Skeletal muscle satellite cell (primary cell): Measurements from ENCODE around the gene SCUBE1.
"Not testable (repeated sequence)": the region's sequence is repeated elsewhere in the genome, so short reads cannot be mapped to it uniquely, and the experiment has no call there.

Source experiments
- H3K27me3 ChIP-seq: 2 replicates; pipeline ENCODE4 v1.7.0; 2013; ENCODE audit warnings: low read length; ENCODE audit not compliant: control insufficient read depth, insufficient read depth
- H3K36me3 ChIP-seq: 2 replicates; pipeline ENCODE4 v1.7.0; 2013; ENCODE audit warnings: mild to moderate bottlenecking, control low read depth, low read length; ENCODE audit not compliant: insufficient read depth
- H3K4me1 ChIP-seq: 2 replicates; pipeline ENCODE4 v1.7.0; 2013; ENCODE audit warnings: low read length; ENCODE audit not compliant: control insufficient read depth, insufficient read depth
- H3K4me2 ChIP-seq: 2 replicates; pipeline ENCODE4 v1.7.0; 2013; ENCODE audit warnings: mild to moderate bottlenecking, low read length
- H3K4me3 ChIP-seq: 2 replicates; pipeline ENCODE4 v1.7.0; 2013; ENCODE audit warnings: low read length
- H3K9ac ChIP-seq: 2 replicates; pipeline ENCODE4 v1.7.0; 2013; ENCODE audit warnings: mild to moderate bottlenecking, low read depth, low read length, moderate library complexity
- H3K9me3 ChIP-seq: replicated peaks from 2 replicates; pipeline ENCODE4 v1.7.0; 2013; ENCODE audit warnings: mild to moderate bottlenecking, control low read depth, low read length

The SCUBE1 gene

DNA sequence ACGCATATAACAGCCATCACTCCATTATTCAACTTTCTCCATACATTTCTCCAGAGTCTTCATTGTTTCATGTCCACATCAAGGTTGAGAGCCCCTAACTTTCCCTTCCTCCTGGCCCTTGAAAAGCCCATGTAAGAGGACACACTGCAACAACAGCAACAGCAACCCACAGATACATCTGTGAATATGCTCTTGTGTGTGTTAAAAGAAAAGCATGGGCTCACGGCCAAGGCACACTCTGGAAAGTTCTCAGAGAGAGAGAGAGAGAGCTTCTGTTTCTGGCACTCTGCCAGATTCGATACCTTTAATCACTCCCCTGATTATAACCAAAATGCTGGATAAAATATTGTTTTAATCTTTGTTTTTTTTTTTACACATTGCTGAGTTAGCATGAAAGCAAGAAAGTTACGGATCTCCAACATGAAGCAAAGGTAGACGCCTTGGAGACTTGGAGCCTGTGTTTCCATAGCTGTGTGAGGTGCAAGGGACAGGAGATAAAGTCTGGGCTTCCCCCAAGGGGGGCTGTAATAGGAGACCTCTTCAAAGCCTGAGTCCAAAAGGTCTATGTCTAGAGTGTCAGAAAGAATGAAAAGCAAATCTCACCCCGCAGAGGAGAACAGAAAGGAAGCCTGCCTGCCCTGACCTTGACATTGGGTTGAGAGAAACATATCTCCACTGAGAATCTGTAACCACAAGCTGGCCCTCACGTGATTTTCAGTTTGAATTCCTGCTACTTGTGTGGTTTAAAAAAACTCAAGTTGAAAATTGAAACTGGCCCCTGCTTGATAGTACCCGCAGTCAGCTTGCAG, 34.9 kb upstream of the SCUBE1 start:
- no peaks in the 10 kb centered on the region for H3K36me3 ChIP-seq
- H3K9me3 ChIP-seq, result no peaks in the 10 kb centered on the region
- peaks cover 42% of the 10 kb centered on the region for H3K27me3 ChIP-seq
- H3K4me2 ChIP-seq, result no peak overlapping the region
- H3K4me3 ChIP-seq, result no peak overlapping the region
- H3K4me1 ChIP-seq, result no peaks in the 10 kb centered on the region
- no peak overlapping the region for H3K9ac ChIP-seq

DNA sequence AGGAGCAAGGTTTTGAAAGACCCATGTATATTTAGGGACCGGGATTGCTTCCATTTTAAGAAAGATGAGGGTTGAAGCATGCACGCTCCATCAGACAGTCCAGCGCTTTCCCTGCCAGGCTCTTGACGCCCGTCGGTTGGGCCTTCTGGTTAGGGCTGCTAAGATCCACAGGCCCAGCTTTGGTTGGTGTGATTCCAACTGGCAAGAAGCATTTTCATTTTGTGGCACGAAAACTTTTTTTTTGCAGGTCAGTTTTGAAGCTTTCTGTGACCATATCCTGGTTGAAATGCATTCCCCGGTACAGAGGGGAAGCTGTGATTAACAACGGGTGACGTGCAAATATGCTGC, 34.4 kb upstream of the SCUBE1 start:
- peaks cover 42% of the 10 kb centered on the region for H3K27me3 ChIP-seq
- no peaks in the 10 kb centered on the region for H3K36me3 ChIP-seq
- no peaks in the 10 kb centered on the region for H3K4me1 ChIP-seq
- H3K4me3 ChIP-seq, result no peak overlapping the region
- H3K9ac ChIP-seq, result no peak overlapping the region
- H3K9me3 ChIP-seq, result no peaks in the 10 kb centered on the region
- H3K4me2 ChIP-seq, result no peak overlapping the region

DNA sequence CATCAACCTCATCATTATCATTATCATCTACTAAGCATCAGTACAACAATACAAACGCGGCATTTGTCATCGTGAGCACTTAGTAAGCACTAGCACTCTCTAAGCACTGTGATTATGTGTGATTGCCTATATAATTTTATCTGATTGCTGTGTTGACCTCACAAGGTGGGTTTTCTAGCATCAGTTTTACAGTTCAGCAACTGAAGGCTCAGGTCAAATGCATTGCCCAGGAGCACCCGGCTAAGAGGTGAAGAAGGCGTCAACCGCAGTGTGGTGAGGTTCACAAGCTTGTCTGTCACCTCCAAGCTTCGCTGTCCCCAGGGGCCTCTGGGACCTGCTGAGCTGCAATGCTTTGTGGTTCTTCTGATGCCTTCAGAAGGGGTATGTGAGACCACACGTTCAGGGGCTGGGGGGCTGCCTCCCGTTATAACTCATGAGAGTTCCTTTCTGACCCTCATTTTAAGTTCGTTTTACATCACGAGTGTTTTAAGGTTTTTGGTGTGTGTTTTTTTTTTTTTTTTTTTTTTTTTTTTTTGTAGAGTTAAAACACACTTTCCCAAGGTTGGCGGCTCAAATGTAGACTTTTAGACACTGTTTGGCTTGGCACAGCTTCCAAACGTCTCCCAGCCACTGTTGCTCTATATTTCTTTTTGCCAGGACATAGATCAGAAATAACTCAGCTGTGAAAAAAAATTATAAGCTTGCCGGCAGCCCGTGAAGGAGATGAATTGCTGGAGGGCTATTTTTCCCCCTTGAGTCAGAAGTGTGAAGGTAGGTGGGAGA, 33.8 kb upstream of the SCUBE1 start:
- Histone ChIP-seq H3K9me3 (no peaks in the 10 kb centered on the region), H3K27me3 (peaks cover 42% of the 10 kb centered on the region), H3K36me3 (no peaks in the 10 kb centered on the region), H3K4me1 (no peaks in the 10 kb centered on the region), H3K9ac (no peak overlapping the region), H3K4me3 (no peak overlapping the region), H3K4me2 (no peak overlapping the region)

DNA sequence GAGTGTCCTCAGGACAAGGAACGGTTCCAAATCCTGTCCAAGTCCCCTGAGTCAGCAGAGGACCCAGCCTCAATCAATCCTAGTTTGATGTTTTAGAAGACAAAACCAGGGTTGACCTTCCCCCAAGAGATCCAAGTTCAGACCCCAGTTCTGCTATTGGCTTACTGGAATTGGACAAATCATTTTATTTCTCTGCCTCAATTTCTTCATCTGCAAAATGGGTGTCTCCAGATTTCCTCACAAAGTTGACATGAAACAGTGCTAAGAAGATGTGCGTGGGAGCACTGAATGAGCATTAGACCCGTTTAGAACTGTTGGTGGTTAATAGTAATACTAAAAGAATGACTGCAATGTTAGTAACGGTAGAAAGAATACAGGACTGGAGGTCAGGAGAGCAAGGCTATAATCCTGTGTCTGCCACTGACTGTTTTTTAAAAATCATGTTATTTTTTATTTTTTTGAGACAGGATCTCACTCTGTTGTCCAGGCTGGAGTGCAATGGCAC, 32.8 kb upstream of the SCUBE1 start:
- Histone ChIP-seq H3K4me3 (no peak overlapping the region), H3K4me2 (no peak overlapping the region), H3K36me3 (no peaks in the 10 kb centered on the region), H3K9ac (no peak overlapping the region), H3K27me3 (peaks cover 40% of the 10 kb centered on the region), H3K4me1 (no peaks in the 10 kb centered on the region), H3K9me3 (no peaks in the 10 kb centered on the region)

DNA sequence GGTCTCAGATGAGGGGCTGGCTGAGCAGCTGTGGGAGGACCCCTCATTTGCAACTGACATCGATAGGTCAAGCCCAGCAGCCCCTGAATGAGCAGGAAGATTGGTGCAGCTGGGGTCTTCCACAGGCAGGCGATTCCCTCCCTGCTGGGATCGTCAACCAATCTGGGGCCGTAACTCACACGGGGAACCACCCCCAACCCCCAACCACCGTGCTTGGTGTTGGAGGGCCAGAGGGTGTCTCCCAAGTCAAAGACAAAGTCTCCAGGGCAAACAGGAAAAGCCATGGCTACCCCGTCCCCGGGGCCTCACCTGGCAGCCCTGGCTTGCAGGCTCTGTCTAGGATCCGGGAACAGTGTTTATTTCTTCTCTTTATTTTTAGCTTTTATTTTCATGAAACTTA, 26.9 kb upstream of the SCUBE1 start:
- H3K9me3 ChIP-seq, result no peaks in the 10 kb centered on the region
- H3K36me3 ChIP-seq, result no peaks in the 10 kb centered on the region
- no peak overlapping the region for H3K4me2 ChIP-seq
- peaks cover 35% of the 10 kb centered on the region for H3K27me3 ChIP-seq
- no peak overlapping the region for H3K4me3 ChIP-seq
- H3K9ac ChIP-seq, result no peak overlapping the region
- no peaks in the 10 kb centered on the region for H3K4me1 ChIP-seq

DNA sequence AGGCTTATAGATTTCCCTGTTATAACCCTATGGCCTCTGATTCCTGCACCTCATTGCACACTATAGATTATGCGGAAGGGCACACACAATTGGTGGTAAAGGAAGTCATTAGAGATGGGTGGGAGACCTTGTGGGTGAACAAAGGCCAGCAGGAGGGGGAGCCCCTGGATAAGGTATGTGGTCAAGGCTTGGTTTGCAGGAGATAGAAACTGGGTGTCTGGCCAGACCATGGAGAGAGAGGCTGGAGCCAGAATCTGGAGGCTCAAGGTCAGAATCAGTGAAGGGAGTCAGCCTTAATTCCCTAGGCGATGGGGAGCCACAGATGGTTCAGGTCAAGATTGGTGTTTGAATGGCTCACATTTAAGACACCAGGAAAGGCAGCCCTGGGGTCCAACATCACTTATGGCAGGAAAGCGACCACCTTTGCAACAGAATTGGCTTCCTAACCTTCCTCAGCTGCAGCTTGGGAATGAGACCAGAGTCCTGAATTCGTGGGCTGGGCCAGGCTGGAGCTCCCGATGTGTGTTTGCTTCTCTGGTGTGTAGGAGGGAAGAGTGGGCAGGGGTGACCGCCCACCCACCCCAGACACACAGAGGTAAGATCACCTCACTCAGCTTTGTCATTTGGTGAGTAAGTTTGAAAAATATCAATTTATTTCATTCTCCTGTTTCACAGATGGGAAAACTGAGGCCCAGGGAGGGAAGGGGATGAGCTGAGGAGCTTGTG, 22.7 kb upstream of the SCUBE1 start:
- no peaks in the 10 kb centered on the region for H3K9me3 ChIP-seq
- H3K4me2 ChIP-seq, result no peak overlapping the region
- H3K9ac ChIP-seq, result no peak overlapping the region
- peaks cover 35% of the 10 kb centered on the region for H3K27me3 ChIP-seq
- H3K4me1 ChIP-seq, result no peaks in the 10 kb centered on the region
- H3K4me3 ChIP-seq, result no peak overlapping the region
- no peaks in the 10 kb centered on the region for H3K36me3 ChIP-seq

DNA sequence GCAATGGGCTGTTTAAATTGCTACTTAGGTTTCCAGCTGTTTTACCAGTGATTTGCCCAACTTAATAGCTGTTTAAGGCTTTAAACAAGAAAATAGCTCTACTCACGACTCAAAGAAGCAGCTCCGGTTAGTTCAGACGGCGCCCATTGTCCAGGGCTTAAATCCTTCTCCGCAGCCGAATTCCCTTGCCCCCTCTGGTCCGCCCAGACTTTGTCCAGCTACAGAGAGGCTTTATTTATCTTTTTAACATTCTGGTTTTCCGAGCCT, 20.9 kb upstream of the SCUBE1 start:
- no peak overlapping the region for H3K4me3 ChIP-seq
- H3K9ac ChIP-seq, result no peak overlapping the region
- peaks cover 33% of the 10 kb centered on the region for H3K27me3 ChIP-seq
- no peaks in the 10 kb centered on the region for H3K36me3 ChIP-seq
- H3K4me1 ChIP-seq, result no peaks in the 10 kb centered on the region
- no peak overlapping the region for H3K4me2 ChIP-seq
- no peaks in the 10 kb centered on the region for H3K9me3 ChIP-seq

DNA sequence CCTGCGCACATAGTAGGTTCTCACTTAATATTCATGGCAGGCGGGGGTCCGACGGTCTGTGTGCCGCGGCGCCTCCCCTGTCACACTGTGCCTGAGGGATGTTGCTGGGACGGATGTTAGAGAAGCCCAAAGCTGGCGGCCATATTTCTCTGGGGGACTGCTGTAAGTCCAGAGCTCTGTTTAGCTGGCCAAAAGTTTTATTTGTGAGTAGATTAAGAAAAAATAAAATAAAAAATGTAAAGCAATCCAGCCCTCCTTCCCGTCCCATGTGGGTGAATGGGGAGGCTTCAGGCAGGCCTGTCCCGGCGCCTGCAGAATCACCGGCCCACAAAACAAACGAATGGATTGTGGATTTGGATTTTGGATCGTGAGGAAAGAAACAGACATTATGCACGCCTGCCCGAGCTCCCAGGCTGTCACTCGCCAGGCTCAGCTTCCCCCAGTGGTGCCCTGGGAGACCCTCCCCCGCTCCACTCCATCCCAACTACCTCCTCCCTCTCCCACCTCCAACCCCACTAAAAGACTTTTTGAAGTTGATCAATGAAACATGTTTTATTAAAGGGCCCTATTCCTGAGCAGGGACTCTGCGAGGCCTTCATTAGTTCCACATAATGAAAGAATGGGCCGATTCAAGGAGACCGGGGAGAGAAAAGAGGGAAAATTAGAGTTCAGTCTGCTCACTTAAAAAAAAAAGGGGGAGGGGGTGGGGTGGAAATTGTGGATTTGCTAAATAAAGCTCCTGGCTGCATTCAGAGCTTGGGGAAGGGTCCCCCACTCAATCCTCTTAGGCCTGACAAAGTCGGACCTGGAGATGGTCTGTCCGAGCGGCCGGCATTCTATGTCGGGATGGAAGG, 20.4 kb upstream of the SCUBE1 start:
- H3K27me3 ChIP-seq, result peaks cover 31% of the 10 kb centered on the region

DNA sequence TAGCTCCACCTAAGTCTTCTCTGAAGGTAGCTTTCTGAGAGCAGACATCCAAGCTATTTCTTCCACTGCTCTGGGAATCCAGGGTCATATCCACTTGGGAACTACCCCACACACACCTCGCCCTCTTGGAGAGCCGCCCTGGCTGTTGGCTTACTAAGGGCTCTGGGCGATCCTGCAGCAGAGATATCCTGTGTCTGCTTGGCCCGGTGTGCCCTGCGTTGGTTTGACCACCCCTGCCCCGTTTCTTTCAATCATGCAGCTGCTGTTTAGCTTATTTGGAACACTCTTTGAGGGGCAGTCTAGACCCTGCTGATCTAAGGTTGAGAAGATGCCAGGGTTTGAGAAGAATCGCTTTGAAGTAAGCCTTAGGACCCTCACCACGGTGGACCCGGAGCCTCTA, 17.4 kb upstream of the SCUBE1 start:
- H3K9ac ChIP-seq, result no peak overlapping the region
- H3K36me3 ChIP-seq, result no peaks in the 10 kb centered on the region
- H3K27me3 ChIP-seq, result peaks cover 14% of the 10 kb centered on the region
- H3K4me1 ChIP-seq, result no peaks in the 10 kb centered on the region
- H3K4me2 ChIP-seq, result no peak overlapping the region
- H3K9me3 ChIP-seq, result no peaks in the 10 kb centered on the region
- no peak overlapping the region for H3K4me3 ChIP-seq

More for the DNA sequence above, 20.4 kb upstream of the SCUBE1 start:
- H3K4me3 ChIP-seq, result no peak overlapping the region
- H3K9me3 ChIP-seq, result no peaks in the 10 kb centered on the region
- no peaks in the 10 kb centered on the region for H3K4me1 ChIP-seq
- H3K4me2 ChIP-seq, result no peak overlapping the region
- no peak overlapping the region for H3K9ac ChIP-seq
- H3K36me3 ChIP-seq, result no peaks in the 10 kb centered on the region

DNA sequence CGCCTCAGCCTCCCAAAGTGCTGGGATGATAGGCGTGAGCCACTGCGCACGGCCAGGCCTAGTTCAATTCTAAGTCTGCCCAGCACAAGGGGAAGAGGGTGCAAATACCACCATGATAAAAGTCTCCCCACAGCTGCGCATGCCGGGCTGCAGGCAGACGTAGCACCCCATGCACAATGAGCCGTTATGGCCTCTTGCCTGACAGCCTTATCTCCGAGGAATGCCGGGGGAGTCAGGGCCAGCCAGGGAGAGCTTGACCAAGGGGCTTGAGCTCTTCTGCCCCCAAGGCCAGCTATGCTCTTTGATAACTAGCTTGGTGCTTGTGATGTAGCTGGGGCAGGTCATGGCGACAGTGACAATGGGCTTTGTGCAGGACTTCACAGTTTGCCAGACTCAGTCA, 13.7 kb upstream of the SCUBE1 start:
- no peak overlapping the region for H3K4me3 ChIP-seq
- H3K27me3 ChIP-seq, result peaks cover 17% of the 10 kb centered on the region
- no peak overlapping the region for H3K9ac ChIP-seq
- H3K9me3 ChIP-seq, result no peaks in the 10 kb centered on the region
- no peak overlapping the region for H3K4me2 ChIP-seq
- H3K36me3 ChIP-seq, result no peaks in the 10 kb centered on the region
- H3K4me1 ChIP-seq, result no peaks in the 10 kb centered on the region

DNA sequence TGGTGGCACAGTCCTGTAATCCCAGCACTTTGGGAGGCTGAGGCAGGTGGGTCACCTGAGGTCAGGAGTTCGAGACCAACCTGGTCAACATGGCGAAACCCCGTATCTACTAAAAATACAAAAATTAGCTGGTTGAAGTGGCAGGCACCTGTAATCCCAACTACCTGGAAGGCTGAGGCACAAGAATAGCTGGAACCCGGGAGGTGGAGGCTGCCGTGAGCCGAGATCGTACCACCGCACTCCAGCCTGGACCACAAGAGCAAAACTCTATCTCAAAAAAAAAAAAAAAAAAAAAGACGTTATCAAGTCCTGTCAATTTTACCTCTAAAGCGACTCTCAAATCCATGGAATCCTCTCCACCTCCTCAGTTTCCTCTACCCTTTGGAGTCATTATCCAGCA, 12.5 kb upstream of the SCUBE1 start:
- H3K36me3 ChIP-seq, H3K9ac ChIP-seq: not testable (repeated sequence)

More for the DNA sequence above, 12.5 kb upstream of the SCUBE1 start:
- H3K9me3 ChIP-seq, H3K4me3 ChIP-seq, H3K4me1 ChIP-seq, H3K4me2 ChIP-seq: not testable (repeated sequence)
- H3K27me3 ChIP-seq, result peaks cover 10% of the 10 kb centered on the region
